Stimulated activated CD8-positive, alpha-beta memory T cell treated with anti-CD3 and anti-CD28 coated beads, Interleukin-2, amount 100 ng/mL, for 1 hour (primary cell): Measurements from ENCODE around the gene ACCSL.

Experiments used
- DNase-seq, 2 donors: peaks; one replicate each; pipeline ENCODE4 v3.0.0-alpha.2; 2020; ENCODE audit warnings: low read depth in 2 of 2

The ACCSL gene

DNA sequence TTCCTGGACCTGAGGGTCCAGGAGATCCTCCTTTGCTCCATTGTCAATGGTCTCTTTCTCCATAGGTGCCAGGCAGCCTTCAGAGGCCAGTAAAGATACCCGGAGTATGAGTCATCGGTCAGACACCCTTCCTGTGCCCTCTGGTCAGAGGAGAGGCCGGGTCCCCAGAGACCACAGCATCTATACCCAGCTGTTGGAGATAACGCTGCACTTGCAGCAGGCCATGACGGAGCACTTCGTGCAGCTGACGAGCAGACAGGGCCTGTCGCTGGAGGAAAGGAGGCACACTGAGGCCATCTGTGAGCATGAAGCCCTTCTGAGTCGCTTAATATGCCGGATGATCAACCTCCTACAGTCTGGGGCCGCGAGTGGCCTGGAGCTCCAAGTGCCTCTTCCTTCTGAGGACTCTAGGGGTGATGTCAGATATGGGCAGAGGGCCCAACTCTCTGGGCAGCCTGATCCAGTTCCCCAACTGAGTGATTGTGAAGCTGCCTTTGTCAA lies at the start of gene ACCSL:
ACCSL (plus strand) TSS at position 51 of the 501 bp plus-strand sequence; CDS start at position 107, 56 bp downstream.
- no peak for DNase-seq

GRCh38 chr11:43998308-43998707 lies 49.5 kb upstream of the ACCSL start:
- no peak for DNase-seq

- DNase-seq: no peak
Observed at GRCh38 chr11:44000731-44001130, 47.0 kb upstream of the ACCSL start.

DNA sequence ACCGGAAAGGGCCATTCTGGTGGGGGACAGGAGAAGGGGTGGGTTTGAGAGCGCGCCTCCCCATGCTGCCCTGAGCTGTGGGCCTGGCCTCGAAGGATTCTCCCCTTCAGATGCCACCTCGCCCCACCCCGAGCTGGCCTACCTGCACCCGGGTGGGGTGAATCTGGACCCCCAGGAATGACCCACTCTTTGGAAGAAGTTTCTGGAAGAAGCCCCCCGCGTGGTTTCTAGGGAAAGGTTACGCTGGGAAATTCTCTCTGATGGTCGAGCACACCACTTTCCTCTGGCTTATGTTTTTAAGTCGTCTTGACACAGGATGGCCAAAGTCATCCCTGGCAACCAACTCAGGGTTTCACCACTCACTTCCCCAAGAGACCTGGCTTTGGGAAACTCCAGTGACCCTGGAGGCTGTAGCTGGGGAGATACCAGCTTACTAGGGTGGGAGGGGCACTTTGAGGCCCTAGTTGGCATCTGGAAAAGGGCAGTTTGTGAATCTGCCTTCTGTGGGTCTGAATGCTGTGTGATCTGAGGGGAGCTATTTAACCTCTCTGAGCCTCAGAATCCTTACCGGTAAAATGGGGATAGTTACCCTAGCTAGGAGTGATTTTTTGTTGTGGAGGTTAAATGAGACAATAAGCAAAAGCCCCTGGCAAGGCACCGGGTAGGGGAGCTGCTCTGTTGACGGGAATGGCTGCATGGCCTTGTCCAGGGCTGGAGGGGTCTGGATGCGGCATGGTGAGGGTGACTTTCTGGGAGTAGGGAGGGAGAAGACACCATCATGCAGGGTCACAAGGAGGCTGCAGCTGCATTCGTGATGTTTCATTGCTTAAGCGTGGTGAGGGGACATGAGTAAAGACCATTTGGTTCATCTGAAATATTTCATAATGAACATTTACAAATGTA lies 45.3 kb upstream of the ACCSL start:
- no peak for DNase-seq

DNA sequence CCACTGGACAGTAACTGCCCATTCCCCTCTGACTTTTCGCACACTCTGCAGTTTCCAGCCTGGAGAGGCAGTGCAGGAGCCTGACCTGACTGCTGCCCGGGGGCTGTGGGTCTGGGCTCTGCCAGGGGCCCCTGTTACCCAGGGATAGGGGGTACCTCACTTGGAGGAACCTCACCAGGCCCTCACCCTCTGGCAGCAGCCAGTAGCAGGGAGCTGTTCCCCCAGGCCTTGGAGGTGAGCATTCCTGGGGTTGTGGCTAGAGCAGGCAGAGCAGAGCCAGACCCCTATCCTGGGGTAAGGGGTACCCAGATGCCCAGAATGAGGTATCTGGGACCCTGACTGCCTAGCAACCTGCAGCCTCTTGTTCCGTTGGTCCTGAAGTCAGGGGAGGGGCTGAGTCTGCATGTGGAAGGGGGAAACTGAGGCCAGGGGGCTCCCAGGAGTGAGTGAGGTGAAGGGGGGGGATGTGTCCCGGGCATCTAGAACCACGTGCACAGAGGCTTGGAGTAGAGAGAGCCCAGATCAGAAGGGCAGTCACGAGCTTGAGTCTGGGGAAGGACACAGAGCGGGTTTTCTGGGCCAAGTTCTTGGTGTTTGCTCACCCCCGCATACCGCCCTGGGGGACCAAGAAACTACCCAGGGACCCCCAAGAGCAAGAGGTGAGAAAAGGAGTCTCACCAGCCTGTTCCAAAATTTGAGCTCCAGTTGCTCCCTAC lies 43.9 kb upstream of the ACCSL start:
- no peak for DNase-seq

DNA sequence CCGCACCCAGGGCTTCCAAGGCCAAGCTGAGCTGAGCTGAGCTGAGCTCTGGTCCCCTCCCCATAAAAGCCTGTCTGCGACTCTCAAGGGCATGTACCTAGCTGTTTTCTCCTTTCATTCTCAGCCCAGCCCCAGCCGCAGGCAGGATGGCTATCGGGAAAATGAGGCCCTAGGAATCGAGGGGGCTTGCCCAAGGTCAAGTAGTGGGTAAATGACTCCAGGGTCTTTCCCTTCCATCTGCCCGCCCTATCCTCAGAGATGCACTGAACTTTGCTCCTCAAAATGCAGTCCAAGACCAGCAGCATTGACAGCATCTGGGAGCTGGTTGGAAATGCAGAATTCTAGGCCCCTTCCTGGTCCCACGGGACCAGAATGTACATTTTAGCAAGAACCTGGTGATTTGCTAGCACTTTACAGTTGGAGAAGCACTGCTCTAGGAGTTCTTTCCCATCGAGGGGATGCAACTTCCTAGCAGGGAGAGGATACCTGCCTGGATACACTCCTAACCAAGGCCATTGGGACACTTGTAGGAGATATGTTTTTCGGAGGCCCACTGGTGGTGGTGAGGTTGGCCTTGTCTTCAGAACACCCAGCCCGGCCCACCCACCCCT lies 43.2 kb upstream of the ACCSL start:
- DNase-seq: no peak

DNA sequence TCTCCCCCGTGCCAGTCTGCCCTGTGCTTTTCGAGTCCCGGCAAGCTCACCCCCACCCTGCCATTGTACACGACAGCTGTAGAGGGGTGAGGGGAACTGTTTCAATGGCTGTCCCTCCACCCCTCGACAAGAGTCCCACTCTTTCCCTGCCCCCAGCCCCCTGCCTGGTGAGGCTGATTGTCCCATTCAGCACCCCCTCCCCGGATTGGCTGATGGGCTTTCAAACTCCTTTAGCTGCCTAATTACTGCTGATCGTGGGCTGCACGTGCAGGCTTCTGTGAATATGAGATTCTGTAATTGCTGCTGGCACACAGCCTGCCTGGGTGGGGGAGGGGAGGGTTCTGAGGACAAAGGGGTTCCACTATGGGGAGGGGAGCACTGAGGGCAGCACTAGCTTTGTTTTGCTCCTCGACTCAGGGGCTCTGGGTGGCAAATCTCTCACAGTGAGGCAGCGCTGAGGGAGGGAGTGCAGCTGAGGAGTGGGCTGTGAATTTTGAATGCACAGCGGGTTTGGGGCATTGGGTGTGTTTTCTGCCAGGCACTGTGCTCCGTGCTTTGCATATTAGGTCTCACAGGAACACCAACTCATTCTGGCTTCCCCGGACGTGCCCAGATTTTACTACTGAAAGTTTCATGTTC lies 42.6 kb upstream of the ACCSL start:
- DNase-seq: no peak

DNA sequence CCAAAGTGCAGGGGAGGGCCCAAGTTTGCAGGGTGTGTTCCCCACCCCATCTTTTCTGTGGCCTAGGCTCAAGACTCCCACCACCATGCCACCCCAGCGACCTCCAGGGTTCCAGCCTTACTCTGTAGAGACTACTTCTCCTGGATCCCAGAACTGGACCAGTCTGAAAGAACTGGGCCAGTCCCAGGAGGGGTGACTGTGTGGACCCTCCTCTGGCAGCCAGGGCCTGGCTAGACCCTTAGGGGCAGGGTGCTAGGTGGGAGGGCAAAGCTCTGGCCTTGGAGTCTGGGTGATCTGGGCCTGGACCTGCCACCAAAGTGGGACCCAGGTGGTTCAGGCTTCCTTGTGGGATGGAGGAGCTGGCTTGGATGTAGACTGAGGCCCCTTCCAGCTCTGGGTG lies 41.8 kb upstream of the ACCSL start:
- no peak for DNase-seq

DNA sequence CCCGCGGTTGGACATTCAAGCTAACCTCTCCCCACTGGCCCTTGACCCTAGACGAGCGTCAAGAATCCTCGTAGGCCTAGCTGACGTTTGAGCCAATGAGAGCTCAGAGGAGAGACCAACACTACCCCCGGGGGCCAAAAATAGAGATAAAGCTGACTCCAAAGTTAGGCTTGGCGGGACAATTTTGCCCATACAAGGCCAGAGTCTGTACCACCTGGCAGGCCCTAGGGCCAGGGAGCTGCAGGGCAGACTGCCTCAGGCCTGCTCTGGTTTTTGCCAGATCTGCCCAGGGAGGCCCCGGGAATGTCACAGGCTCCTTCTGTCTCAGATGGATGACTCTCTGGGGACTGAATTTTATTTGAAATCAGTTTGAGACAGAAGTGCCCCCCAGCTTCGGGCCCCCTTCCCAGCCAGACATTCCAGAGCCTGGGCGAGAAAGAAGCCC lies 40.8 kb upstream of the ACCSL start:
- no peak for DNase-seq

DNA sequence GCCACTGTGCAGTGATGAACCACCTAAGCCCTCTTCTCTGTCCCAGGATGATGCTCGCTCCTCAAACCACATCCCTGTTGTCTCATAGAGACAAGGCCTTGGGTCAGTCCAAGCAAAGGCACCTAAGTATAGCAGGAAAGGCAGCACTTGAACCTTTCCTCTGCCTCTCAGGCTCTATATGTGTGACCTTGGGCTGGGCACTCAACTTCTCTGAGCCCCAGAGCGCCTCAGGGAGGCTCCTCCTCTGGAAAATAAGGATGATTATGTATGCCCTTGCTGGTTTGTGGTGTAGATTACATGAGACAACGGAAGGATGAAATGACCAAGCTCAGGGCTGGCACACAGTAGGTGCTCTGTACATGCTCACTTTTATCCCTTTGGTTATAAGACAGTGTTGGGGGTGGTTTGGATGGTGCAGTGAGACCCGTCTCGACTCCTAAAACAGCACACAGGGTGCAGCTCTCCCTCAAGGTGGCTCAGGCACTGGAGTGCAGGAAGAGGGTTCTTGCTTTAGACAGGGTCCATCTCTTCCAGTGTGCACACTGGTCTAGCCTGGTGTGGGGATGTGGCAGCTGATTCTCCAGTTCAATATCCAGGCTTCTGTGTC lies 40.2 kb upstream of the ACCSL start:
- no peak for DNase-seq

DNA sequence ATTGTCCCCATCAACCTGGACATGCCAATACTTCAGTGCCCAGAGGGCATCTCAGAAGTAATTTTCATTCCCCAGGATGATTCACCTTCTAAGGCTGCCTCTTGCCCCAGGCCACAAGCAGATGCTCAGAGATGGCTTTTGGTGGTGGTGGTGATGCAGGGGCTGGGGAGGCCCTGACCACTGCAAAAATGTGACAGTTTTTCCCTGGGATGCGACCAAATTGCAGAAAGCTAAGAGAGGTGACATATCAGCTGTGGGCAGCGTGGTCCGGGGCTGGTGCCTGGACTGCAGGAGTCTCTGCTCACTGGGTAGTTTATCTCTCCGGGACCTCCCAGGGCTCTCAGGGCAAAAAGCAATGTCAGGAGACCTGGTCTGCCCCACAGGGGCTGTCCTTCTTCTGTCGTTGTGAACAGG lies 39.7 kb upstream of the ACCSL start:
- DNase-seq: no peak

- no peak for DNase-seq
Observed at GRCh38 chr11:44008698-44009097, 39.1 kb upstream of the ACCSL start.

DNA sequence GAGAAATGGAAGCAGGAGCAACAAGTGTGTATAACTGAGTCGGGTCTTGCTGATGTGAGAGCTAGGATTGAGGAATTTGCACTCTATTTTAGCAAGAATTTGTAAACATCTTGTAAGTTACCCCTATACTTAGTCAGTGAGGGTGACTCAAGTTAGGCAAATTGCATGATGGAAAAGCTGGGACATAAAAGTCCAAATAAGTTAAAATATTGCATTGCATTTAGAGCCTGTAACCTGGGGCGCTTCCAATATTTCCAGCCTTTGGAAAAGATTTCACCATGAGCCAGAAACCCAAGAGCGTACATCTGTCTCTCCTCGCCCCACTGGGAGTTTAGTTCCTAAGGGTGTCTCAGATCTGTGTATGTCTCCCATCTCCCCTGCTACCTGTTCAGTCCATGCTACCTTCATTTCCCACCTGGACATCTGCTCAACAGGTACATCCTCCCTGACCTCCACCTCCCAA lies 37.0 kb upstream of the ACCSL start:
- no peak for DNase-seq

GRCh38 chr11:44011797-44012196 lies 36.0 kb upstream of the ACCSL start:
- no peak for DNase-seq

- DNase-seq: no peak
Observed at GRCh38 chr11:44014968-44015623, 32.7 kb upstream of the ACCSL start.

DNA sequence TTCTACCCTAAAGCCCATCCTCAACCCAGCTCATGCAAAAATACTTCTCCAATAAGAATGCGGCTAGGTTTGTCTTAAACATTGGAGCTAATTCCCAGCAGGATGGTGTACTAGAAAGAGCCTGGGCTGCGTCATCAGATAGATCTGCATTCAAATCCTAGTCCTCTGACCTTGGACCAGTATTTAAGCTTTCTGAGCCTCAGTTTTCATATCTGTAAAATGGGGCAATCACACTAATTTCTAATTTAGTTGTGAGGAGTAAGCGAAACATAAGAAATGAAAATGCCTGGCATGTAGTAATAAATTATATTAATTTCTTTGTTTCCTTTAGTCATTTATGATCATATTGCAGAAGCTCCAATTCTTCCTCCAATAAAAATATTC lies 32.2 kb upstream of the ACCSL start:
- DNase-seq: no peak

DNA sequence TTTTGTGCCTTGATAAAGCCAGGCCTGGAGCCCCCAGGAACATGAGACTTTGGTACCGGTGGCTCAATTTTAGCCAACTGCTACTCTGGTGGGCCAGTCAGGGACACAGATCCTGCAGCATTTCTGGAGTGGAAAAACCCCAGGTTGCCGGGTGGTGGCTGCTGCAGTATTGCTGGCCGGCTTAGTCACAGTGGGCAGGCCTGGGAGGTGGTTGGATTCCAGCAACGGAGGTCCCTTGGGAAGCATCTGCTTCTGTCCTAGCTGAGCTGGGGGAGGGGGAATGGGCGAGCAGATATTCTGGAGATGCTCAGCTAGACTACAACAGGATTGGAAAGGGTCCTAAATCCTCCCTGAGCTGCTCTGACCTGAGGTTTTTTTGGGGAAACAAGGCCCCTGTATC lies 31.6 kb upstream of the ACCSL start:
- DNase-seq: no peak

- DNase-seq: no peak
Observed at GRCh38 chr11:44016546-44017442, 31.0 kb upstream of the ACCSL start.

GRCh38 chr11:44017443-44018126 lies 30.2 kb upstream of the ACCSL start:
- no peak for DNase-seq
